GM21737 (cell line): ENCODE measurements around the gene DCAF7.

Experiments used
- ATAC-seq: cut with Tn5 transposase; IDR thresholded peaks from one replicate; pipeline ENCODE4 v1.9.1; 2021; ENCODE audit warnings: mild to moderate bottlenecking, moderate library complexity; ENCODE audit not compliant: unreplicated experiment

DCAF7 gene, protein sequence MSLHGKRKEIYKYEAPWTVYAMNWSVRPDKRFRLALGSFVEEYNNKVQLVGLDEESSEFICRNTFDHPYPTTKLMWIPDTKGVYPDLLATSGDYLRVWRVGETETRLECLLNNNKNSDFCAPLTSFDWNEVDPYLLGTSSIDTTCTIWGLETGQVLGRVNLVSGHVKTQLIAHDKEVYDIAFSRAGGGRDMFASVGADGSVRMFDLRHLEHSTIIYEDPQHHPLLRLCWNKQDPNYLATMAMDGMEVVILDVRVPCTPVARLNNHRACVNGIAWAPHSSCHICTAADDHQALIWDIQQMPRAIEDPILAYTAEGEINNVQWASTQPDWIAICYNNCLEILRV

DNA sequence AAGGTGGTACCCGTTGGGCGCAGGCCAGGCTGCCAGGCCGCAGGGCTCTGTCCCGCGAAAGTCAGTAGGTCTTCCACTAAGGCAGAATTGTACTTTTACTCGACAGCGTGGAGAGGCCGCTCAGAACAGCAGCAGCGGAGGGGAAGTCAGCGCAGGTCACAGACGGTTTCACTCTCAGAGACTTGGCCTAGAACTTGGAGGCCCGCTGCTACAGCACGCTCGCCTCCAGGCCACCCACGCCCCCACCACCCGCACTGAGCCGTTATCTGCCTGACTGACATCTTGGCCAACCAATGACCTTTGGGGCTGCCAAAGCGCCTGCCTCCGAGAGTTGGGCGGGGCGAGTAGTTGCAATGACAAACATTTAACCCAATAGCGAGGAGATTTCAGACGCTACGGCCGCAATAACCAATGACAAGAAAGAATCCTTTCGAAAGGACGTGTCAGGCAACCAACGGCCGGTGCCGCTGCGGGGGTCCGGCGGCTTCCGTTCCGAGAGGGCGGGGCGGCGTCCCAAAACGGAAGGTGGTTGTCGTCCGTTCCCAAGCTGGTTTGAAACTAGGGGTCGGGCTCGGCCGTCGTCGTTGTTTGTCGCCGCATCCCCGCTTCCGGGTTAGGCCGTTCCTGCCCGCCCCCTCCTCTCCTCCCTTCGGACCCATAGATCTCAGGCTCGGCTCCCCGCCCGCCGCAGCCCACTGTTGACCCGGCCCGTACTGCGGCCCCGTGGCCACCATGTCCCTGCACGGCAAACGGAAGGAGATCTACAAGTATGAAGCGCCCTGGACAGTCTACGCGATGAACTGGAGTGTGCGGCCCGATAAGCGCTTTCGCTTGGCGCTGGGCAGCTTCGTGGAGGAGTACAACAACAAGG lies at the start of gene DCAF7:
TSS of gene DCAF7 (plus strand) at position 532 of the 871 bp plus-strand sequence. CDS start at position 733, 201 bp downstream.
- ATAC-seq, result peak; percentile 92

DNA sequence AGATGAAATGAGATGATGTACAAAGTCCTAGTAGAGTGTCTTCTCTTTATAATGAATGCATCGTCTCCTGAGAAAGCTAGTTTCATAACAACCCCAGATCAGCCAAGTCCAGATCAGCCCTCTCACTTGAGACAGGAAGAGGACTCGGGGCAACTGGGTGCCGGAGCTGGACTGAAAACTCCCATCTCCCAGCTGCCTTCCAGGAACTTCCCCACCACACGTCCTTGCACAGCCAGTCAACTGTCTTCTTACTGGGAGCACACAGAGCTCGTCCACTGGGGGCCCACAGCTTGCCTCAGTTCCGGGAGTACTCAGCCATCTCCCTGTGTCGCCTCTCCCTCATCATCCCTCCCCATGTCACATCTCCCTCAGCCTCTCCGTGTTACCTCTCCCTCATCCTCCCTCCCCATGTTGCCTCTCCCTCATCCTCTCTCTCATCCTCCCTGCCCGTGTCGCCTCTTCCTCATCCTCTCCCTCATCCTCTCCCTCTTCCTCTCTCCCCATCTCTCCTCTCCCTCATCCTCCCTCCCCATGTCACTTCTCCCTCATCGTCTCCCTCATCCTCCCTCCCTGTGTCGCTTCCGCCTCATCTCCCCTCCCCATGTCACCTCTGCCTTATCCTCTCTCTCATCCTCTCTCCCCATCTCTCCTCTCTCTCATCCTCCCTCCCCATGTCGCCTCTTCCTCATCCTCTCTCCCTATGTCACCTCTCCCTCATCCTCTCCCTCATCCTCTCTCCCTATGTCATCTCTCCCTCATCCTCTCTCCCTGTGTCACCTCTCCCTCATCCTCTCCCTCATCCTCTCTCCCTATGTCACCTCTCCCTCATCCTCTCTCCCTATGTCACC lies 49.5 kb upstream of the DCAF7 start:
- ATAC-seq, result no peak

DNA sequence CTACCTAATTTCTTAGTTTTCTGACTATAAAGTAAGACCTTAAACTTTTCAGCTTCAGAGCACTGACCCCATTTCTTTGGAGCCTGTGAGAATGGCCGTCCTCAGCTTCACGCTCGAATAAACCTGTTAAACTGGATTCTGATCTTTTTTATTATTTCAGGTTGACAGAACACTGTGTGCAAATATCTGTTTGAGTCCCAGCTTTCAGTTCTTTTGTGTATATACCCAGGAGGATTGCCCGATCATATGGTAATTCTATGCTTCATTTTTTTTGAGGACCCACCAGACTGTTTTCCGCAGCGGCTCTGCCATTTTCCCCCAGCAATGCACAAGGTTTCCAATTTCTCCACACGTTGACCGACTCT lies 47.0 kb upstream of the DCAF7 start:
- ATAC-seq, result no peak

DNA sequence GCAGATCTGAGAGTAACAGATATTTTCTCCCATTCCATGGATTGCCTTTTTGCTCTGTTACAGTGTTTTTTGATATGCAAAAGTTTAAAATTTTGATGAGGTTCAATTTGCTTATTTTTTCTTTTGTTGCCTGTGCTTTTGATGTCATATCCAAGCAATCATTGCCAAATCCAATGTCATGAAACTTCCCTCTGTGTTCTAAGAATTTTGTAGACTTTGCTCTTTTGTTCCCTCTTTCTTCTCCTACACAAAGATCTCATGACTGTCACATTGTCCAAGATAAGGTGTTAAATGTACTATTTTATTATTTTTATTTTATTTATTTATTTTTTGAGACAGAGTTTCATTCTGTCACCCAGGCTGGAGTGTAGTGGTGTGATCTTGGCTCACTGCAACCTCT lies 46.0 kb upstream of the DCAF7 start:
- ATAC-seq, result no peak

DNA sequence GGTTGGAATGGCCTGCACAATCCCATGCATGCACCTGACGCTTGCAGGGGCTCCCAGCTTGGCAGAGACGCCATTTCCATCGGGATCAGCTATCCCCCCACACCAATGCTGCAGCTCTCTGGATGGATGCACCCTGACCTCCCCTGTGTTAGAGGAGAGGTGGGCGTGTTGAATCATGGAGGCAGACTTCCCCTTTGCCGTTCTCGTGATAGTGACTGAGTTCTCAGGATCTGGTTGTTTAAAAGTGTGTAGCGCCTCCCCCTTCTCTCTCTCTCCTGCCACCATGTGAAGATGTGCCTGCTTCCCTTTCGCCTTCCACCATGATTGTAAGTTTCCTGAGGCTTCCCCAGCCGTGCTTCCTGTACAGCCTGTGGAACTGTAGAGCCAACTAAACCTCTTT lies 44.9 kb upstream of the DCAF7 start:
- no peak for ATAC-seq

DNA sequence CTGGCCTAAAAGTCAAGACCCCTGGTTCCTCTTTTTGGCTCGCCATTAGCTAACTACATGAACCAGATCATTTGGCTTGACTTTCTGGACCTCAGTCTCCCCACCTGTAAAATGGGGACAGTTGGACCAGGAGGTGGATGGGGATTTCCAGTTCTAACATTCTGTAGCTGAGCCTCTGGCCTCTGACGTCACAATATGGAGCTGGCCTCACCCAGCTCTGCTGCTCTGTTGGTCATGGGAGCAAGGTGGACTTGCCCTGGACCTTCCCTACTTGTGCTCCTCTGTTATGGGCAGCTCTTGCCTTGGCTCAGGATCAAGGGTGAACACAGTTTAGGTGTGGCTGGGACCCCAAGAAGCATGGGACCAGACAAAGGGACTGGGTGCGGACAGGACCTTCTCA lies 43.6 kb upstream of the DCAF7 start:
- no peak for ATAC-seq

DNA sequence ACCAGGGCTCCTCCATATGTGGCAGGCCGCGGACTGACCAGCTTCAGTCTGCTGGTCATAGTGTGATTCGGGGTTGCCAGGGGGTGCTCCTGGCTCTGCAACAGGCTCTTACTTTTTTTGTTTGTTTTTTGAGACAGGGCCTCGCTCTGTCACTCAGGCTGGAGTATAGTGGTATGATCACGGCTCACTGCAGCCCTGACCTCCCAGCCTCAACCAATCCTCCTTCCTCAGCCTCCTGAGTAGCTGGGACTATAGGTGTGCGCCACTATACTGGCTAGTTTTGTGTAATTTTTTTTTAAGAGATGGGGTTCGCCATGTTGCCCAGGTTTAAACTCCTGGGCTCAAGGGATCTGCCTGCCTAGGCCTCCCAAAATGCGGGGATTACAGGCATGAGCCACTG lies 38.9 kb upstream of the DCAF7 start:
- ATAC-seq, result no peak

DNA sequence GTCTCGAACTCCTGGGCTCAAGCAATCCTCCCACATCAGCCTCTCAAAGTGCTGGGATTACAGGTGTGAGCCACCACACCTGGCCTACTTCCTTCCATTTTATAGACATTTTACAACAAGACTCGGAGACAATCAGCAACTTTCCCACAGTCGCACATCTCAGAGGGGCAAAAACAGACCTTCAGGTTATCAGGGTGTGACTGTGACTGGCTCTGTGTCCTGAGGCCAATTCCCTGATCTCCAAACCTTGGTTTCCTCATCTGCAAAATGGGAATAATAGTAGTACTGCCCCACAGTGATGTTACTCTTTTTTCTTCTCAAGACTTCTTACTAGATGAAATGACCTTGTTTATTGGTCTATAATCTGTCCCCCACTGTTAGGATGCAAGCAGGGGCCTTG lies 37.9 kb upstream of the DCAF7 start:
- no peak for ATAC-seq

DNA sequence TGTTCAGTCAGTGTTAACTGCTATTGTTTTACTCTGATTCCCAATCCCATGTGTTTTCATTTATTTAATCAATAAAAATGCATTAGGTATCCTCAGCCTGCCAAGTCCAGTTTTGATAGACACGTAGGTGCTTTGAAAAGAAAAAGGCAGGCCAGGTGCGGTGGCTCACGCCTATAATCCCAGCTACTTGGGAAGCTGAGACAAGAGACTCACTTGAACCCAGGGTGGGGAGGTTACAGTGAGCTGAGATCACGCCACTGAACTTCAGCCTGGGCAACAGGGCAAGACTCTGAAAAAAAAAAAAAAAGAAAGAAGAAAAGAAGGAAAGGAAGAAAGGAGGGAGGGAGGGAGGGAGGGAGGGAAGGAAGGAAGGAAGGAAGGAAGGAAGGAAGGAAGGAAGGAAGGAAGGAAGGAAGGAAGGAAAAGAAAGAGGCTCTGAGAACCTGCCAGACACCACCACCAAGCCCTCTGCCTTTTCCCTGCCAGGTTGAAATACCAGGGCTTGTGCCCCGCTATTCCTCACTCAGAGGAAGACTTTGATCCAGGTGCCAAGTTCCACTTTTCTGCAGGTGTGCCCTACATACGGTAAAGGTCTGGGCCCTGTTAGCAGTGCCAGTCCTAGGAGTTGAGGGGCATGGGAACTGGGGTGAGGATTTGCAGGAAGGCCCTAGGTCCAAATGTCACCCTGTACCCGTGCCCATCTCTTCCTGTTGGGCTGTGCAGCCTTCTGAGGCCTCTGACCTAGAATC lies 37.2 kb upstream of the DCAF7 start:
- no peak for ATAC-seq

DNA sequence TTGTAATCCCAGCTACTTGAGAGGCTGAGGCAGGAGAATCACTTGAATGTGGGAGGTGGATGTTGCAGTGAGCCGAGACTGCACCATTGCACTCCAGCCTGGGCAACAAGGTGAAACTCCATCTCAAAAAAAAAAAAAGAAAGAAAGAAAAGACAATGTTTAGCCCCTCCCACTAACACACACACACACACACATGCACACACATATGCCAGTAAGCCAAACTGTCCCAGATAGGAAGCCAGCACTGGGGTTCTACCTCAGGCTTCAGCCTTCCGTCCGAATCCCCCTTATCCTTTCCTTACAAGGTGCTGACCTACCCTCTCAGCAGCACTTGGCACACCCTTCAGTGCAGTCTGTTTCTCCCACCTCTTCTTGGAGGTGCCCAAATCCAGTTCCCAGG lies 35.8 kb upstream of the DCAF7 start:
- no peak for ATAC-seq

DNA sequence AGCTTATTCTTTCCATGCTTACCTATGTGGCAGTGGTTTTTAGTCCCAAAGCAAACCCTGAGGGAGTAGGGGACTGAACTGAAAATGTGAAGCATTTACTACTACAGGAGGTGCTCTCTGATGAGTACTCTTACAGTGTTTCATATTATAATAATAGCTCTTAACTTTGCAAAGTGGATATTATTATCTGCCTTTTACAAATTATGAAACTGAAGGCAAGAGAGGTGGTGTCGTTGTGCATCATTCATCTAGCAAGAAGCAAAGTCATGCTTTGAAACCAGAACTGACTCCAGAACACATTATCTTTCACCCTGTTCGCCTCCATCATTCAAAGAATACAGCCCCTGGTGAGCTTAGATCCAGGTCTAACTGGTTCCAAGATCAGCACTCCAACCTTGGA lies 35.3 kb upstream of the DCAF7 start:
- no peak for ATAC-seq

DNA sequence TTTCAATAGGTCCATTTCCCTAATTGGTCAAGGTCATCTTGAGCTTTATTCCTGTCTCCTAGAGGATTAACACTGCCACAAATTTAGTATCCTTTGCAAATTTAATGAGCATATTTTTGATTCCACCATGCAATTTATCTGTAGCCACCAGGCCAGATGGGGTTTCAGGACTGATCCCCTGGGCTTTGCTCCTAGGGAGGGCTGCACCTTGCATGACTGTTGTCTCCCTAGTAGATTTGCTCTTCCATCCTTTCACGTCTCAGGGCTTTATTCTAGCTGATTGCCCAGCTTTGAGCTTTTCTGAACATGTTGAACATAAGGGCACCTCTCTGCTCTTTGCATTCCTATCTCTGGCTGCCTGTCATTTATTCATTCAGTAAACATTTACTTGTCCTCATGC lies 34.9 kb upstream of the DCAF7 start:
- no peak for ATAC-seq

DNA sequence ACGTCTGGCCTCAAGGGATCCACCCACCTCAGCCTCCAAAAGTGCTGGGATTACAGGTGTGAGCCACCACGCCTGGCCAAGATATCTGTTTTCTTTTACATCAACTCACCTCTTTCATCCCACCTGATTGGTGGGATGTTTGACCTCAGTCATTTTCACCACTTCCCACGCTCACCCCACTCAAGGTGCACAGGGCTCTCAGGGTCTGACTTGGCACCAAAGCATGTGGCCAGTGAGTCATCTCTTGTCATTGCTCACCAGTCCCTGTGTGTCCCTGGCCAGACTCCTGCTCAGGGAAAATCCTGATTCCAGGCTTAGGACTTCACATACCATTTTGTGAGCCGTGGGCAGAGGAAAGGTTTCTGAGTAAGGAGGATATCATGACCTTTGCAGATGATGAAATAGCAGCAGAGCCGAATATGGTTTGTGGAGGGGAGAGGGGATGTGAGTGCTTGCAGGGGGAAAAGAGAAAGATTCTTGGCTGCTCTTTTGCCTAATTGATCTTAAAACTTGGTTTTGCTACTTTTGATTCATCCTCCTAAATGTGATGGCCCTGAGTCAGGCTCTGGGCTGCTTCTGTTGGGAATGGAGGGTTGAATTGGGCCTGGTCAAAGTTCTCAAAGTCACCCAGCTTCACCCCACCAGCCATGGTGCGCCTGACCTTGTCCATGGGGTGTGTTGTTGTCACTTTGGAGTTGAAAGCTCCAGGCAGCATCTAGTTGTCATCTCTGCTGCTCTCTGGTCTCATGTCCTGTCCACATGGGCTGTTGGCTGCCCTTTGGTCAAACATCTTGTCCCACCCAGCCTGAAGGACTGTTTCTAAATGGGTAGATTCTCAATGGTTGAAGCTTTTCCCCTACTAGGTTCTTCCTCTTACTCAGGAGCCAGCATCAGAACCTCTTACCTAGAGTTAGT lies 33.1 kb upstream of the DCAF7 start:
- no peak for ATAC-seq

DNA sequence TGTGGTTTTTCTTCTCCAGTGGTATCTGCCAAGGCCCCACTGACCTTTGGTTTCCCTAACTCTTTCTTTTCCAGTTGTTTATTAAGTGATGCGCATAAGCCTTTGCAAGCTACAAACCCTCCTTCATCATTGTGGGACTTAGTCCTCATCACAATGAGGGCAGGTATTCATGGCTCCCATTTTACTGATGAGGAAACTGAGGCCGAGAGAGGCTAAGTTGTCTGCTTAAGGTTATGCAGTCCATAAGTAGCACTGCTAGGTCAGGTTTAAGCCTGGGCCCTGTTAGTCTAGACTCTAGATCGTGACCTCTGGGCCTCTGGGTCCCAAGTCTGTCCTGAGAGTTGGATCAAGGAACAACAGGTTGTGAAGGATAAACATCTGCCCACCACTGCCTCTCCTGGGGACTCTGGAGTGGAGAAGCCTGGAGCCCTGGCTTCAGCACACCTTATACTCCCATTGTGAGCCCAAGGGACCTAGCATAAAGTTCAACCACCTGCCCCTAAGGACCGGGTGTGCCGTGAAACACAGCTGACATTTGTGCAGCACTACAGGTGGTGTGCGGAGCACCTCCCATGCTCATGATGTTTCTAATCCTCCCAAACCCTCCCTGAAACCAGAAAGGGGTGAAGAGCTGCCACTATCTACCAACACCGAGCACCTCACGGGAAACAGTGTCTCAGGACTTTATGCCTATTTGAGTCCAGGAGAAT lies 32.3 kb upstream of the DCAF7 start:
- no peak for ATAC-seq

DNA sequence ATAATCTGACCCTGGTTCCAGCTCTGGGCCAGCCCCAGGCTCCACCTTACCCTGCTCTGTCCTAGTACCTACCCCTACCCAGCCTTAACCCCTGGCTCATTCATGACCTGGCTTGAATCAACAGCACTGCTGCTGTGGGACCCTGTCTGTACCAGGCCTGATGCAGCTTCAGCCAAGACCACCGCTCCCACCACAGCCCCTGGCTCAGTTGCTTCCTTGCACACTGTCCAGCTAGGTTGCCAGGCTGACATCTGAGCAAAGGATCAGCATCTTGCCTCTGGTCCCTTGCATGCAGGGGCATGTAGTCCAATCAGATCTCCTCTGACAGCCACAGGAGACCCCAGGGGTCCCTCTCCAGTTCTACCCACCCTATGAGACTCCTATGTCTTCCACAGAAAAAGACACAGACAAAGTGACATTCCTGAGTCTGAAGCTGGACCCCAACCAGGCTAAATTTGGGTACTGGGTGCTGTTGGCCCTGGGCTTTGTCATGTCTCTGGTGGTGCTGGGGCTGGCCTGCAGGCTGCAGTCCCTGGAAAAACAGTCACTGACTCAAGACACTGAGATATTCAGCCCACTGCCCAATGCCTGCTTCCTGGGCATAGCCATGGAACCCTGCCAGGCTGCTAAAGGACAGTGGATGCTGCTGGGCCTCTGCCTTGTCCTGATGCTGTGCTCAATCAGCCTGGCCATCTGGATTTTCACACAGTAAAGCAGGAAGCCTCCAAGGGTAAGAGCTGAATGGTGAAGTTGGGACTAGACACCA lies 31.0 kb upstream of the DCAF7 start:
- ATAC-seq, result no peak

DNA sequence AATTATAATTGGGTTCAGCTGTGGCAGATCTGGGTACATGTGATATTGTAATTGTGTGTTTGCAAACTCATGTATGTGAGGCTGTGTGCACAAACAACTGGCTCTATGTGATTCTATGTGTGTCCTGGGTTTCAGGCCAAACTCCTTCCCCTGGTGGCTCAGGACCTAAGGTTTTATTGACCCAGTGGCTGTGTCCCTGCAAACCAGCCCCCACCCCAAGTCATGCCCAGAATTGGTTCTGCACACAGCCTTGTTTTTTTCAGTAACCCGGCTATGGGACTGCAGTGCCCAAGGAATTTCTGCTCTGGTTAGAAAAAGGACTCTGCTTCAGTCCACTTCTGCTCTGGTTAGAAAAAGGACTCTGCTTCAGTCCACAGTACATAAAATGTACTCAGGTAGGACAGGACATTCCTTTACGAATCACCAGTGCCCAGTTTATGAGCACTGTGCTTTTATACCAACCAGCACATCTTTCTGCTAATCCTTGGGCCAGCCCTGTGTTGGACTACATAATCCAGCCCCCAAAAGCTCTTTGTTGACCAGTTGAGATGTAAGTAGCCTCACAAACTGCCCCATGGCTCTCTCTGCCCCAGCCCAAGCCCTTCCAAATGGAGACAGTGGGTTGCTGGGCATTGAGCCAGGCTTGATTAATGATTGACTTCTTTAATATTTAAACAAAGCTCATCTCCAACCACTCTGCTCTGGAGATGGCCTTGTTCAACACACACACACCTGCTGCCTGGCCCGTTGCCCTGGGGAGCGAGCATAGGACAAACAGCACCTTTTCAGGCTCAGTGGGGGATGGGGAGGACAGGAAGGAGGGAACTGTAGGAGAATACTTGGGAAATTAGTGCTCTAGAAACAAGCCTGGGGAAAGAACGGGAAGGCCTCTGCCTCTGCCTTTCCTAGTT lies 30.1 kb upstream of the DCAF7 start:
- no peak for ATAC-seq

DNA sequence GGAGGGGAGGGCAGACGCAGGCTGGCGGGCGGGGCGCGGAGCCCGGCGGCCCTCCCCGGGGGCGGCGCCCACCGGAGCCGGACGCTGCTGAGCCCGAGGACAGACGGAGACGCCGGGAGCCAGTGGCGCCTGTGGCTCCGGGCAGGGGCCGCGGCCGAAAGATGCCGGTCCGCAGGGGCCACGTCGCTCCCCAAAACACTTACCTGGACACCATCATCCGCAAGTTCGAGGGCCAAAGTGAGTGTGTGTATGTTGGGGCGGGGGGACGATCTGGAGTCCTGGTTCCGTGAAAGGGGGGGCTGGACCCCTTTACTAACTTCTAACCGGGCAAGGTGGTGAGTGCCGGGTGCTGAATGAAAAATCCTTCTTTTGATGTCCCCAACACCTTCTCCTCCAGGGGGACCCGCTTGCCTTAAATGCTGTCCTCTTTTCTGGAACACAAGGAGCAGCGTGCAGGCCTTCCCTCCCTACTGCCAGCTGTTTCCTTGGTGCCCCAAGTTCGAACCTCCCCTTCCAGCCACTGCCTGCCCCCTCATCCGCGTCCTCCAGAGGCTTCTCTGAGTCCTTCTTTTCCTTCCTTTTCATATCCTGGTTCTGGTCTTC lies 26.9 kb upstream of the DCAF7 start, which contains the start of gene KCNH6:
TSS of gene KCNH6 (plus strand) at position 106 of the 603 bp plus-strand sequence. CDS start at position 162, 56 bp downstream.
- ATAC-seq, result no peak
